PC-3 (cell line): ENCODE data around the gene TNRC6C. TPM values are rescaled to one million over a fixed set of nuclear protein-coding genes. Genes with fewer than 3 reads are reported as not detected.

Experiments used
- ATAC-seq: fragments of 200-7000 bp; cut with Tn5 transposase; 2 replicates; pipeline ENCODE4 v1.9.1; 2020; ENCODE audit warnings: mild to moderate bottlenecking, moderate library complexity
- BruUV-seq: library from RNA; stranded (reverse); fragments of 400-500 nt; replicated peaks from 2 replicates; lab custom pipeline; 2021; lab: Mats Ljungman, UMichigan
- CTCF ChIA-PET: fragments of 300-600 bp; sonication (Branson Sonifier 250); formaldehyde crosslinking; loops from one replicate; lab custom pipeline; 2022; ENCODE audit warnings: antibody characterized with exemption; lab: Charles Lee
- POLR2A ChIA-PET: fragments of 300-600 bp; sonication (Branson Sonifier 250); formaldehyde crosslinking; loops from one replicate; lab custom pipeline; 2022; ENCODE audit warnings: antibody characterized with exemption; ENCODE audit not compliant: unreplicated experiment; lab: Charles Lee
- DNase-seq: peaks from one replicate; pipeline ENCODE4 v3.0.0-alpha.2; 2015
- H2AFZ ChIP-seq: fragments of 300-600 bp; sonication (generic); 2 replicates; pipeline ENCODE4 v1.6.0; 2016; ENCODE audit warnings: antibody characterized with exemption, low read length
- H3F3A ChIP-seq: fragments of 300-600 bp; sonication (generic); one replicate; pipeline ENCODE4 v1.6.0; 2017; ENCODE audit warnings: antibody characterized with exemption, low read length, control low read depth, mild to moderate bottlenecking; ENCODE audit not compliant: unreplicated experiment
- H3K27ac ChIP-seq: fragments of 300-600 bp; sonication (generic); 2 replicates; pipeline ENCODE4 v1.5.1; 2016; ENCODE audit warnings: mild to moderate bottlenecking, low read length
- H3K27me3 ChIP-seq: fragments of 300-600 bp; sonication (generic); 2 replicates; pipeline ENCODE4 v1.6.1; 2016; ENCODE audit warnings: low read length, mixed read lengths
- H3K36me3 ChIP-seq: fragments of 300-600 bp; sonication (generic); 2 replicates; pipeline ENCODE4 v1.6.1; 2016; ENCODE audit warnings: low read depth, mixed run types, low read length, mixed read lengths
- H3K4me1 ChIP-seq: fragments of 300-600 bp; sonication (generic); 2 replicates; pipeline ENCODE4 v1.5.1; 2016; ENCODE audit warnings: low read length; ENCODE audit not compliant: insufficient read depth
- H3K4me2 ChIP-seq: fragments of 300-600 bp; sonication (generic); 2 replicates; pipeline ENCODE4 v1.6.0; 2016; ENCODE audit warnings: low read length
- H3K4me3 ChIP-seq: fragments of 300-600 bp; sonication (generic); 2 replicates; pipeline ENCODE4 v1.5.1; 2016; ENCODE audit warnings: mild to moderate bottlenecking, low read length, mixed read lengths
- H3K79me2 ChIP-seq: fragments of 300-600 bp; sonication (generic); 2 replicates; pipeline ENCODE4 v1.6.1; 2017; ENCODE audit warnings: low read length, mixed read lengths
- H3K9ac ChIP-seq: fragments of 300-600 bp; sonication (generic); 2 replicates; pipeline ENCODE4 v1.6.0; 2016; ENCODE audit warnings: mild to moderate bottlenecking, low read length
- H3K9me2 ChIP-seq: fragments of 300-600 bp; sonication (generic); replicated peaks from 2 replicates; pipeline ENCODE4 v1.6.1; 2016; ENCODE audit warnings: mixed run types, low read length, mixed read lengths
- H3K9me3 ChIP-seq: fragments of 300-600 bp; sonication (generic); 2 replicates; pipeline ENCODE4 v1.6.1; 2016; ENCODE audit warnings: low read length, mixed read lengths
- H4K20me1 ChIP-seq: fragments of 300-600 bp; sonication (generic); 2 replicates; pipeline ENCODE4 v1.6.1; 2016; ENCODE audit warnings: low read length, mixed read lengths
- CTCF ChIP-seq: fragments of 300-600 bp; sonication (generic); conservative IDR thresholded peaks from 2 replicates; pipeline ENCODE4 v1.5.1; 2017; ENCODE audit warnings: antibody characterized with exemption, low read depth, mild to moderate bottlenecking, low read length
- EZH2 ChIP-seq: fragments of 300-600 bp; sonication (generic); IDR thresholded peaks from one replicate; pipeline ENCODE4 v1.6.1; 2017; ENCODE audit warnings: antibody characterized with exemption, mild to moderate bottlenecking, low read length; ENCODE audit not compliant: unreplicated experiment
- EZH2phosphoT487 ChIP-seq: fragments of 300-600 bp; sonication (generic); IDR thresholded peaks from 2 replicates; pipeline ENCODE4 v1.6.1; 2018; ENCODE audit warnings: mild to moderate bottlenecking, antibody characterized with exemption, low read length, borderline replicate concordance
- intact Hi-C: fragments of 100-400 bp; cut with micrococcal nuclease; formaldehyde crosslinking; loops from 2 replicates; pipeline ENCODE4 v1.9.0; 2023
- total RNA-seq: library from RNA; depleted of rRNA; stranded (reverse); fragments of >200 nt; gene quantifications from 2 replicates; pipeline ENCODE4 v1.2.3, GENCODE V29; 2014

Gene TNRC6C
- total RNA-seq, 1 experiment from 2014 or later = 5.3 TPM

- intact Hi-C loops = no loop called here
- Histone ChIP-seq H3K9me3 (no peaks in the 10 kb centered on the region), H3K4me3 (no peak overlapping the region), H3K4me2 (peak overlapping the region; percentile 82), H3K36me3 (no peaks in the 10 kb centered on the region), H3K79me2 (peaks cover 3% of the 10 kb centered on the region), H4K20me1 (no peaks in the 10 kb centered on the region), H3K9me2 (no peaks in the 10 kb centered on the region), H3F3A (peaks cover 3% of the 10 kb centered on the region), H3K27ac (no peak overlapping the region), H3K27me3 (no peaks in the 10 kb centered on the region), H2AFZ (no peak overlapping the region), H3K4me1 (peaks cover 17% of the 10 kb centered on the region), H3K9ac (no peak overlapping the region)
- ChIA-PET CTCF (no interaction called here), POLR2A (no interaction called here)
- no peak for DNase-seq
- no TSS peak for BruUV-seq
- no peak for TF ChIP-seq EZH2phosphoT487
- TF ChIP-seq CTCF = no peak
- TF ChIP-seq EZH2 = no peak
- ATAC-seq = no peak
Measured at GRCh38 chr17:78132767-78133178, 174.3 kb downstream of the TNRC6C start.

DNA sequence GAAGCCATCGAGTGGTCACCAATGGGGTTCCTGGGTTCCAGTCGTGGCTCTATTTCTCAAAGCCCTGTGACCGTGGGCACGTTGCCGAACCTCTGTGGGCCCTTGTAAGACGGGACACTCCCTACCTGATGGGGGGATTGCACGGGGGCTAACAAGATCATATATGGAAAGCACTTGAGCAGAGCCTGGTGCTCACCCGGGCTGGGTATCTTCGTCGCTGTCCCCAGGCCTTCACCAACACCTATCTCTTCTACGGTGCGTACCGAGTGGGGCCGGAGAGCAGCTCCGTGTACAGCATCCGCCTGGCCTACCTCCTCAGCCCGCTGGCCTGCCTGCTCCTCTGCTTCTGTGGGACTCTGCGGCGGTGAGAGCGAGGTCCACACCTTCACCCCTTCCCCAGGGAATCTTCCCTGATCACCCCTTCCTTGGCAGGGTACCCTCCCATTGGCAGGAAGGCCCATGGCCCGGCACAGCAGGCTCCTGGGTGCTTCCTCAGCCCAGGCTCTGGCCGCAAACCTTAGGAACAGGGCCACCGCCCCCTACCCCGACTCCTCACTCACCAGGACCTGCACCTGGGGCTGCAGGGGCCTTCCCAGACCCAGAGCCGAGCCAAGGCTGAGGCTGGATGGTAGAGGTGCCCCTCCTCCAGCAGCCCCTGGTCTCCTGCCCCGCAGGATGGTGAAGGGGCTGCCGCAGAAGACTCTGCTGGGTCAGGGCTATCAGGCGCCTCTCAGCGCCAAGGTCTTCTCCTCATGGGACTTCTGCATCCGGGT, 174.9 kb downstream of the TNRC6C start:
- H2AFZ ChIP-seq = no peak overlapping the region
- no peak overlapping the region for H3K27ac ChIP-seq
- H3K4me3 ChIP-seq = no peak overlapping the region
- TF ChIP-seq EZH2phosphoT487 (no peak), CTCF (no peak), EZH2 (no peak)
- intact Hi-C loops = no loop called here
- CTCF ChIA-PET = no interaction called here
- H3F3A ChIP-seq = peaks cover 3% of the 10 kb centered on the region
- H3K9me3 ChIP-seq = no peaks in the 10 kb centered on the region
- H3K79me2 ChIP-seq = no peaks in the 10 kb centered on the region
- no peak overlapping the region for H3K4me2 ChIP-seq
- H3K27me3 ChIP-seq = no peaks in the 10 kb centered on the region
- no peak overlapping the region for H3K9ac ChIP-seq
- H3K9me2 ChIP-seq = no peaks in the 10 kb centered on the region
- H3K36me3 ChIP-seq = no peaks in the 10 kb centered on the region
- ATAC-seq (no peak), DNase-seq (no peak)
- POLR2A ChIA-PET = no interaction called here
- BruUV-seq = no TSS peak
- H3K4me1 ChIP-seq = peaks cover 17% of the 10 kb centered on the region
- no peaks in the 10 kb centered on the region for H4K20me1 ChIP-seq

DNA sequence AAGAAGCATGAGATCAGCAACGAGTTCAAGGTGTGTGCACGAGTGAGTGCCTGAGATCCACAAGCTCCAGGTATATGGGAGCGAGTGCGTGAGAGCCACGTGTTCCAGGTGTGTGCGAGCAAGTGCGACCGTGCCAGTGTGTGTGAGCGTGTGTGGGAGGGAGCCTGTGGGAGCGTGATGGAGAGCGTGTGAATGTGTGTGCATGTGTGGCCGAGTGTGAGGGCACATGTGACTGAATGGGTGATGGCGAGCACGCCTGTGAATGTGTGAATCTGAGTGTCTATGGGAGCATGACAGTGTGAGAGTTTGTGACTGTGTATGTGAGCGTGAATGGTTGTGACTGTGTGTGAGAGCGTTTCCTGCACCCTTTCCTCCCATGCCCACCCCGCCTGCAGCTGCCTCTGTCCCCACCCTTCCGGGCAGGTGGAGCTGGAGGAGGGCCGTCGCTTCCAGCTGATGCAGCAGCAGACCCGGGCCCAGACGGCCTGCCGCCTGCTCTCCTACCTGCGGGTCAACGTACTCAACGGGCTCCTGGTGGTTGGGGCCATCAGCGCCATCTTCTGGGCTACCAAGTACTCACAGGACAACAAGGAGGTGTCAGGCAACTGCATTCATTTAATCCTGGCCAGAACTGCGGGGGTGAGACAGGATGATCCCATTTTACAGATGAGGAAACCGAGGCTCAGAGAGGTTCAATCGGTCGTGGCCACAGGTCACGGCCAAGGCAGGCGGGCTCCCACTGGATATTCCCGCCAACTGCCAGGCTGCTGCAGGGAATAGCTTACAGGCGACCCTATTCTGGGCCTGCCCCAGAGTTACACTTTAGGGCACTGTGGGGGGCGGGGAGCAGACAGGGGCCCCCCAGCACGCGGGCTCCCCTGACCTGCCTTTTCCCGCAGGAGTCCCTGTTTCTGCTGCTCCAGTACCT, 175.7 kb downstream of the TNRC6C start:
- peaks cover 12% of the 10 kb centered on the region for H3K4me1 ChIP-seq
- no peak overlapping the region for H2AFZ ChIP-seq
- H3K9ac ChIP-seq = no peak overlapping the region
- peaks cover 3% of the 10 kb centered on the region for H3F3A ChIP-seq
- H3K4me3 ChIP-seq = no peak overlapping the region
- H3K9me3 ChIP-seq = no peaks in the 10 kb centered on the region
- no TSS peak for BruUV-seq
- ChIA-PET POLR2A (no interaction called here), CTCF (no interaction called here)
- peak; percentile 73 for DNase-seq
- no peak overlapping the region for H3K27ac ChIP-seq
- TF ChIP-seq EZH2phosphoT487 = no peak
- peak; percentile 85 for TF ChIP-seq CTCF
- H3K27me3 ChIP-seq = no peaks in the 10 kb centered on the region
- H3K36me3 ChIP-seq = no peaks in the 10 kb centered on the region
- H4K20me1 ChIP-seq = no peaks in the 10 kb centered on the region
- no peaks in the 10 kb centered on the region for H3K79me2 ChIP-seq
- no peaks in the 10 kb centered on the region for H3K9me2 ChIP-seq
- peak; percentile 62 for ATAC-seq
- no peak overlapping the region for H3K4me2 ChIP-seq
- intact Hi-C loops = loop anchor here (1.0 kb wide), 2 partner anchors 49 to 115 kb away; no protein-coding TSS in a partner anchor
